Measurements from ENCODE around the gene NCKAP5. TPM values are rescaled to one million over a fixed set of nuclear protein-coding genes. Genes with fewer than 3 reads are reported as not detected.

Gene NCKAP5
- total and polyA plus RNA-seq, 4 donors: 0.57 to 2.8 (median 2.4) TPM

- no peak overlapping the region for H3K9ac ChIP-seq (ENCODE audit: low read depth in 1 of 2, low read length in 2 of 2)
- WGBS: 94% methylated on average over 3 of the region's 3 CpGs
- H3K4me3 ChIP-seq (ENCODE audit: low read depth in 1 of 3, low read length in 3 of 3): no peak overlapping the region
- no peaks in the 10 kb centered on the region for H3K4me1 ChIP-seq (ENCODE audit: control insufficient read depth in 4 of 4, insufficient read depth in 4 of 4, low read length in 3 of 4)
- no peak for DNase-seq (ENCODE audit: low spot score)
- no peaks in the 10 kb centered on the region for H3K27me3 ChIP-seq (ENCODE audit: control insufficient read depth in 4 of 4, insufficient read depth in 4 of 4, low read length in 3 of 4)
- H3K27ac ChIP-seq (ENCODE audit: low read depth in 1 of 2, low read length in 2 of 2): no peak overlapping the region
- H3K36me3 ChIP-seq (ENCODE audit: control insufficient read depth in 4 of 4, insufficient read depth in 3 of 4, low read depth in 1 of 4, low read length in 3 of 4): no peaks in the 10 kb centered on the region
- no peaks in the 10 kb centered on the region for H3K9me3 ChIP-seq (ENCODE audit: control insufficient read depth in 4 of 4, low read length in 3 of 4)
- no peak for TF ChIP-seq HNF4G (IDR thresholded peaks at IDR 0.05)
- TF ChIP-seq EGR1 (IDR thresholded peaks at IDR 0.05; ENCODE audit: low read depth in 2 of 2): no peak
- no peak for TF ChIP-seq HNF4A (conservative IDR thresholded peaks at IDR 0.05)
- TF ChIP-seq JUND (IDR thresholded peaks at IDR 0.05): no peak
- no peak for TF ChIP-seq SP1 (IDR thresholded peaks at IDR 0.05)
- TF ChIP-seq NR2F2 (IDR thresholded peaks at IDR 0.05): no peak
- TF ChIP-seq CTCF (IDR thresholded peaks at IDR 0.05; ENCODE audit: low read depth, low read length, missing input control): no peak
- TF ChIP-seq RAD21 (IDR thresholded peaks at IDR 0.05): no peak
- no peak for TF ChIP-seq YY1 (IDR thresholded peaks at IDR 0.05)
- TF ChIP-seq ATF3 (IDR thresholded peaks at IDR 0.05): no peak
- TF ChIP-seq REST (IDR thresholded peaks at IDR 0.05): no peak
- TF ChIP-seq TAF1 (conservative IDR thresholded peaks at IDR 0.05): no peak
- TF ChIP-seq GABPA (IDR thresholded peaks at IDR 0.05 in 1 of 2, conservative IDR thresholded peaks at IDR 0.05 in 1 of 2): no peak
- no peak for TF ChIP-seq ZBTB33 (IDR thresholded peaks at IDR 0.05)
- no peak for TF ChIP-seq RXRA (IDR thresholded peaks at IDR 0.05)
- no peak for TF ChIP-seq FOXA2 (IDR thresholded peaks at IDR 0.05)
- no peak for TF ChIP-seq FOXA1 (IDR thresholded peaks at IDR 0.05)
- TF ChIP-seq MAX (IDR thresholded peaks at IDR 0.05): no peak
These were observed 470.6 kb downstream of the NCKAP5 start for GRCh38 chr2:133097666-133098065.
